Brain pericyte (primary cell): Measurements from ENCODE around the gene HOXD1.

Source experiments
- DNase-seq: peaks from one replicate; pipeline ENCODE4 v3.0.0-alpha.2; 2012; ENCODE audit warnings: low read depth, low spot score

The HOXD1 gene

GRCh38 chr2:176187899-176188773 lies at the start of gene HOXD1:
TSS of gene HOXD1 (plus strand) at chr2:176188668. CDS start at chr2:176188802, 134 bp downstream.
- no peak for DNase-seq

GRCh38 chr2:176138923-176139660 lies 49.4 kb upstream of the HOXD1 start:
- DNase-seq = no peak

- DNase-seq = no peak
These were observed 48.6 kb upstream of the HOXD1 start for GRCh38 chr2:176139661-176140512.

GRCh38 chr2:176140513-176141317 lies 47.8 kb upstream of the HOXD1 start:
- DNase-seq = no peak

GRCh38 chr2:176142281-176142680 lies 46.2 kb upstream of the HOXD1 start:
- DNase-seq = no peak

GRCh38 chr2:176145085-176145969 lies 43.1 kb upstream of the HOXD1 start:
- no peak for DNase-seq

- no peak for DNase-seq
These were observed 42.4 kb upstream of the HOXD1 start for GRCh38 chr2:176146101-176146500.

- DNase-seq = no peak
These were observed 41.8 kb upstream of the HOXD1 start for GRCh38 chr2:176146645-176147044.

- DNase-seq = no peak
These were observed 41.2 kb upstream of the HOXD1 start for GRCh38 chr2:176147210-176147799.

GRCh38 chr2:176147800-176148496 lies 40.5 kb upstream of the HOXD1 start:
- DNase-seq = no peak

GRCh38 chr2:176148751-176149421 lies 39.6 kb upstream of the HOXD1 start:
- DNase-seq = no peak

GRCh38 chr2:176149481-176149938 lies 39.0 kb upstream of the HOXD1 start:
- no peak for DNase-seq

GRCh38 chr2:176149939-176150583 lies 38.4 kb upstream of the HOXD1 start:
- no peak for DNase-seq

GRCh38 chr2:176150584-176151441 lies 37.7 kb upstream of the HOXD1 start:
- DNase-seq = no peak

- no peak for DNase-seq
These were observed 36.8 kb upstream of the HOXD1 start, which contains the start of gene HOXD4 for GRCh38 chr2:176151442-176152287. TSS of gene HOXD4 (plus strand) at chr2:176151550. CDS start at chr2:176151634, 84 bp downstream.
